HG02970 (cell line): ENCODE measurements around the gene UVRAG.
"Not testable (repeated sequence)": the region's sequence is repeated elsewhere in the genome, so short reads cannot be mapped to it uniquely, and the experiment has no call there.

Experiments used
- ATAC-seq: cut with Tn5 transposase; IDR thresholded peaks from one replicate; pipeline ENCODE4 v1.9.1; 2021; ENCODE audit warnings: mild to moderate bottlenecking, moderate library complexity, moderate number of reproducible peaks; ENCODE audit not compliant: unreplicated experiment, low FRiP score

UVRAG gene

GRCh38 chr11:75910426-75911145, 95.6 kb downstream of the UVRAG start:
- no peak for ATAC-seq

DNA sequence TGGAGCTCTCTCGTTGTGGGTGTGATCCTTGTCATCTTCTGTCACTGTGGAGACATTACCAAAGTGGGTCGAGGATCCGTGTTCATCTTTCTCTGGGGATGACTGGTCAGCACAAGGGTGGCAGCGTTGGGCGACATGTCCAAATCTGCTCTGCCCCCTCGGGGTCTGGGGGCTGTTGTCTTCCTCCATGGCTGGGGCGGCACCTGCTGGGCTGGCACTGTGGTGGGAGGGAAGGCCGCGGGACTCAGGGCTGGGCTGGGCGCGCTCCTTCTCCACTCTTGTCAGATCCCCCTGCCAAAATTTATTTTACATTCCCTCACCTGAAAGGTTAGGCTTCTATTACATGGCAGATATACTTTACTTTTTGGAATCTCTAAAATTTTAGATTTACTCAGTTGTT, 96.4 kb downstream of the UVRAG start:
- ATAC-seq: no peak

DNA sequence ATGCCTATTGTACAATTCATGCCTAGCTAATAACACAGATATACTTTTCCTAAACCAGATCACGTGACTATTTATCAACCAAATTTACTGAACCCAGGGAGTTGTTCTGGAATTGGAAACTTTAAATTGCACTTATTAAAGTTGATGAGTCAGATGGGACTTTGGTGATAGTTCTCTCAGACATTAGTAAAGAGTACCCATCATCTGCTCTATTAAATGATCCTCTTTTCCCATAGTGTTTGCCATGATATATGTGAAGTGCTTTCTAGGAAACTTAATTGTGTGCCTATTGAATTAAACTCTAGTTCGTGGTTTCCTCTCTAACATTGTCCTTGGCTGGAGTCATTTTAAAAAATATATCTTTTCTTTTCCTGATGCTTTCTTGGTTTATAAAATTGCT, 99.0 kb downstream of the UVRAG start:
- ATAC-seq: no peak

DNA sequence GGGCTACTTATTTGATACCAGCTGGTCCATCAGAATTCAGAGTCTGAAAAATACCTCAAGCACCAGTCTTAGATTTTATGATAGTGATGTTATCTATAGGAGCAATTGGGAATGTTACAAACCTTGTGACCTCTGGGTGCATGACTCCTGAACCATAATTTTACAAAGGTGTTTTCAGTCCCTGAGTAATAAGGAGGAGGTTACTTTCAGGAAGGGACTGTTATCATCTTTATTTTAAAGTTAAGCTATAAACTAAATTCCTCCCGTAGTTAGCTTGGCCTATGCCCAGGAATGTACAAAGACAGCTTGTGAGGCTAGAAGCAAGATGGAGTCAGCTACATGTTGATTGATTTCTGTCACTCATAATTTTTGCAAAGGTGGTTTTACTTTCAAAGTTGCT, 101.9 kb downstream of the UVRAG start:
- ATAC-seq: no peak

- no peak for ATAC-seq
Measured at GRCh38 chr11:75918331-75918730, 103.3 kb downstream of the UVRAG start.

DNA sequence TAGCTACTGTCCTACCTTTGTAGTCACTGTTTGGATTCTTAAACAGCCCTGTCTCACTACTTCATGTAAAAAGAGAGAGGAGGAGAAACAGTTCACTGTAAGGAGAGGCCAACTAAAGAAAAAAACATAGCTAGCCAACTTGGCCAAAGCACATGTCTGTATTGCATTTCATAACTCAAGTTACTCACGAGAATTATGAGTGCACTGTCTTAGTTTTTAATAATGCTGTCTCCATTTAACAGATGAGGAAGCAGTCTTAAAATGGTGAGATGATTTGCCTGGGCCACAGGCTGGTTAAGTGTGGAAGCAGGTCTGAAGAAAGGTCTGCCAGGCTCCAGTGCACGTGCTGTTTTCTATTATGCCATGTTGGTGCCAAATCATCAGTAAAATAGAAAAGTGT, 104.5 kb downstream of the UVRAG start:
- ATAC-seq: no peak

GRCh38 chr11:75920848-75921247, 105.8 kb downstream of the UVRAG start:
- no peak for ATAC-seq

- ATAC-seq: no peak
Measured at GRCh38 chr11:75921808-75922207, 106.8 kb downstream of the UVRAG start.

DNA sequence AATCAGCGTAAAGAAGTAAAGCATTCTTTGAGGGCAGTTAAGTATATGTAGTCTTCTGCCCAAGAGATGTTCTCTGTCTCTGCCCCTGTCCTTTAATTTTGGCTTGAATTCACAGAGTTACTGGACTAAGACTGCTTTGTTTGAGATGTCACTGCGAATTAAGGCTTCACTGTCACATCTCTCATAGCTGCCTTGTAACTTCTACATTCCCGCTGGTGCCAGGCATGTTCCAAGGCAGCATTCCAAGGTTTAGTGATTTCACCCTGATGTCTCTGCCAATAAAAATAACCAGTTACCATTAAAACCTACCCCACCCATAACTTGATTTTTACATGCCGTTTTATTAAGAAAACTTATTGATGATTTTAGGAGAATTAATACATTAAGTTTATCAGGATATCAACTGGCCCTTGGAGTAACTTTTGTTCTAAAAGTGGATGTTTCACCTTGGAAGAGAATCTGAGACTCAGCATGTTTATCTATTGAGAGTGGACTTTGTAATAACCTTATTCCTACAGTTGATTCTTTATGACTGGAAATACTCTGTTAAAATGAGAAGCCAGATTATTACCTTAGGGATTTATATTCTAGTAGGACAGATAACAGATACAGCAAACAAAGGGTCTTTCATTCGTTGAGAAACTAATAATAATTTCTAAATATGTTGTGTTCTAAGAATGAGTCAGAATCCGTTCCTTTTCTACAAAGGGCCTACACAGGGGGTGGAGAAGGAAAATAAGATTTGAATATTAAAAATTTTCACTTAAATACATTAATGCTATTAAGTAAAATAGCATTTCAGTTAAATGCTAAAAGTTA, 110.2 kb downstream of the UVRAG start:
- no peak for ATAC-seq

- no peak for ATAC-seq
Measured at GRCh38 chr11:75925785-75926164, 110.8 kb downstream of the UVRAG start.

- no peak for ATAC-seq
Measured at GRCh38 chr11:75929706-75930105, 114.7 kb downstream of the UVRAG start.

- ATAC-seq: no peak
Measured at GRCh38 chr11:75930534-75930933, 115.5 kb downstream of the UVRAG start.

- ATAC-seq: no peak
Measured at GRCh38 chr11:75931124-75931523, 116.1 kb downstream of the UVRAG start.

- ATAC-seq: not testable (repeated sequence)
Measured at GRCh38 chr11:75933736-75934135, 118.7 kb downstream of the UVRAG start.

DNA sequence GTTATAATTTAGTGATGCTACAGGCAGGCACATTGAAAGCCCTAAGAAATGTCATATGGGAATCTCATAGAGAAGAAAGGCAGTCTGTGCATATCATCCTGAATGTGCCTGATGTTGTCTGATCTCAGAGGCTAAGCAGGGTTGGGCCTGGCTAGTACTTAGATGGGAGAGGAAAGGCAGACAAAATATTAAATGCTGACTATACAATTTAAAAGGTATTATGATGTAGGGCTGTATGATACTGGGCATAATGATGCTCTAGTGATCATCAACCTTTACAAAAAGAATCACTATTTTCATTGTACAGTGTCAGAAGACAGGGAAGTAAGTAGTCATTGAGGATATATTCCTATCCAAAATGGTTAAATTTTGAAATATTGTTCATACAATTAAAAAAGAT, 119.8 kb downstream of the UVRAG start:
- no peak for ATAC-seq

GRCh38 chr11:75938543-75938942, 123.5 kb downstream of the UVRAG start:
- no peak for ATAC-seq

- no peak for ATAC-seq
Measured at GRCh38 chr11:75939516-75939915, 124.5 kb downstream of the UVRAG start.

- ATAC-seq: no peak
Measured at GRCh38 chr11:75939992-75940391, 125.0 kb downstream of the UVRAG start.

DNA sequence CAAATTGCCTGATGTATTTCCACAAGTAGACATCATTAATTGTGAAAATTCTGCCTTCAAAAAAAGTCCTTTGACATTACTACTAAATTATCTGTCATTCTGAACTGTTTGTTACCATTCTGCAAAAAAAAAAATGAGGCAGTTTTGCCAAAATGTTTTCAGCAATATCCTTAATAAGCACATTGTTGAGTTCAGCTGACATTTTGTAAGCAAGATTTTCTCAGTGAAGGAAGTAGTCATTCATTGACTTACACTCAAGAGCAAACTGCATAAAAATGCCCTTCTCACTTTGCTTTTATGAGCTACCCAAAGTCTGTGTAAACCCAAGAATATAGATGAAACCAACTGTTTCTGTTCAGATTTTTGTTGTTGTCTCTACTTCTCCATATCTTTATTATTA, 125.9 kb downstream of the UVRAG start:
- ATAC-seq: no peak

DNA sequence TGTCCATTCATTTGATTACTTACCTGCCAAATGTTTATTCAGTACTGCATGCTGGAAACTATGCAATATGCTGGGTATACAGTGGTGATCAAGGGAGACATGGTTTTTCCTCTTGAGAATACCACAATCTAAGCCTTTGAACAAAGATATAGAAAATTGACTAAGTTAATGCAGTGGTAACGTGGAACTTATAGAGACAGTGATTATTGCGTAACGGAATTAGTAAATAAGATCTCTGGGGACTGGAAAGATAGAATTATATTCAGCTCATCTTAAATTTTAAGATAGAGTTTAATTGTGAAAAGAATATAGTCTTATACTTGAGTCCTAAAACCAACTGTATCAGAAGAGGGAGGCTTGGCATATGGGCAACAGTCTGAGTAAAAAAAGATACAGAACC, 129.5 kb downstream of the UVRAG start:
- no peak for ATAC-seq

GRCh38 chr11:75945446-75945845, 130.4 kb downstream of the UVRAG start:
- no peak for ATAC-seq

GRCh38 chr11:75945947-75946346, 130.9 kb downstream of the UVRAG start:
- no peak for ATAC-seq
